KMS-11 (cell line): ENCODE data around the gene KRT33A.

Experiments used
- H2AFZ ChIP-seq: fragments of 200-600 bp; sonication (generic); 2 replicates; pipeline ENCODE4 v1.6.1; 2016; ENCODE audit warnings: antibody characterized with exemption, mixed run types, low read depth
- H3K27ac ChIP-seq: fragments of 200-600 bp; sonication (generic); 2 replicates; pipeline ENCODE4 v1.6.1; 2016; ENCODE audit warnings: mild to moderate bottlenecking, mixed run types
- H3K27me3 ChIP-seq: fragments of 200-600 bp; sonication (generic); 2 replicates; pipeline ENCODE4 v1.6.1; 2017; ENCODE audit warnings: mild to moderate bottlenecking, low read depth, mixed run types, moderate library complexity; ENCODE audit not compliant: insufficient read depth
- H3K36me3 ChIP-seq: fragments of 200-600 bp; sonication (generic); 2 replicates; pipeline ENCODE4 v1.6.1; 2017; ENCODE audit warnings: mild to moderate bottlenecking, mixed run types; ENCODE audit not compliant: insufficient read depth
- H3K4me1 ChIP-seq: fragments of 200-600 bp; sonication (generic); 2 replicates; pipeline ENCODE4 v1.6.1; 2016; ENCODE audit warnings: mild to moderate bottlenecking, low read depth, mixed run types; ENCODE audit not compliant: poor library complexity, severe bottlenecking
- H3K4me2 ChIP-seq: fragments of 200-600 bp; sonication (generic); 2 replicates; pipeline ENCODE4 v1.7.0; 2016; ENCODE audit warnings: mild to moderate bottlenecking, mixed run types
- H3K4me3 ChIP-seq: fragments of 200-600 bp; sonication (generic); IDR thresholded peaks from 2 replicates; pipeline ENCODE4 v1.6.1; 2017; ENCODE audit warnings: low read depth, low read length, mixed read lengths; ENCODE audit not compliant: insufficient read depth
- H3K79me2 ChIP-seq: fragments of 200-600 bp; sonication (generic); 2 replicates; pipeline ENCODE4 v1.6.1; 2016; ENCODE audit warnings: low read depth, mixed run types; ENCODE audit not compliant: insufficient read depth
- H3K9ac ChIP-seq: fragments of 200-600 bp; sonication (generic); 2 replicates; pipeline ENCODE4 v1.6.1; 2016; ENCODE audit warnings: mild to moderate bottlenecking, mixed run types
- H4K20me1 ChIP-seq: fragments of 200-600 bp; sonication (generic); 2 replicates; pipeline ENCODE4 v1.6.1; 2016; ENCODE audit warnings: mild to moderate bottlenecking, mixed run types; ENCODE audit not compliant: insufficient read depth
- TF ChIP-seq, protein P1 (sequence below): fragments of 200-600 bp; sonication (generic); conservative IDR thresholded peaks from 2 replicates; pipeline ENCODE4 v1.6.1; 2017; ENCODE audit warnings: low read depth, mild to moderate bottlenecking, antibody characterized with exemption, low read length, moderate library complexity, mixed read lengths

The KRT33A gene

DNA sequence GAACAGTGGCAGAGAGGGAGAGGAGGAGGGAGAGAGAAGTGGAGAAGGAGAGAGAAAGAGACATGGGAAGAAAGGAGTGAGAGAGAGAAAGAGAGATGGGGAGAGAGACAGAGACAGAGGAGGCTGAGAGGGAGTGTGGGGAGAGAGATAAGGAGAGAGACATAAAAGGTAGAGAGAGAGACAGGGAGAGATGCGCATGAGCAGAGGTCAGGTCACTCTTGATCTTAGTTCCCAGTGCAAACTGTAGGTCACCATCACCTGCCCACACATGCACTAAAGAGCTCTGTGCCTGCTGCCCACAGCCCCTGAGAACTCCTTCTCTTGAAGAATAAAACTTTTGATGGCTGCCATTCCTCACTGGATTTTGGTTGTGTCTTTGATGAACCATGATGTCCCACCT is 14.9 kb downstream of the KRT33A start:
- Histone ChIP-seq H2AFZ (no peak overlapping the region), H3K4me2 (no peak overlapping the region), H3K27ac (no peak overlapping the region), H3K36me3 (no peaks in the 10 kb centered on the region), H3K4me1 (peaks cover 31% of the 10 kb centered on the region), H3K4me3 (no peak overlapping the region), H3K27me3 (peaks cover 31% of the 10 kb centered on the region; the same call in 1 of the 2 replicates), H3K9ac (no peak overlapping the region), H3K79me2 (no peaks in the 10 kb centered on the region), H4K20me1 (no peaks in the 10 kb centered on the region)
- TF ChIP-seq, protein P1, sequence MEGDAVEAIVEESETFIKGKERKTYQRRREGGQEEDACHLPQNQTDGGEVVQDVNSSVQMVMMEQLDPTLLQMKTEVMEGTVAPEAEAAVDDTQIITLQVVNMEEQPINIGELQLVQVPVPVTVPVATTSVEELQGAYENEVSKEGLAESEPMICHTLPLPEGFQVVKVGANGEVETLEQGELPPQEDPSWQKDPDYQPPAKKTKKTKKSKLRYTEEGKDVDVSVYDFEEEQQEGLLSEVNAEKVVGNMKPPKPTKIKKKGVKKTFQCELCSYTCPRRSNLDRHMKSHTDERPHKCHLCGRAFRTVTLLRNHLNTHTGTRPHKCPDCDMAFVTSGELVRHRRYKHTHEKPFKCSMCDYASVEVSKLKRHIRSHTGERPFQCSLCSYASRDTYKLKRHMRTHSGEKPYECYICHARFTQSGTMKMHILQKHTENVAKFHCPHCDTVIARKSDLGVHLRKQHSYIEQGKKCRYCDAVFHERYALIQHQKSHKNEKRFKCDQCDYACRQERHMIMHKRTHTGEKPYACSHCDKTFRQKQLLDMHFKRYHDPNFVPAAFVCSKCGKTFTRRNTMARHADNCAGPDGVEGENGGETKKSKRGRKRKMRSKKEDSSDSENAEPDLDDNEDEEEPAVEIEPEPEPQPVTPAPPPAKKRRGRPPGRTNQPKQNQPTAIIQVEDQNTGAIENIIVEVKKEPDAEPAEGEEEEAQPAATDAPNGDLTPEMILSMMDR = no peak

DNA sequence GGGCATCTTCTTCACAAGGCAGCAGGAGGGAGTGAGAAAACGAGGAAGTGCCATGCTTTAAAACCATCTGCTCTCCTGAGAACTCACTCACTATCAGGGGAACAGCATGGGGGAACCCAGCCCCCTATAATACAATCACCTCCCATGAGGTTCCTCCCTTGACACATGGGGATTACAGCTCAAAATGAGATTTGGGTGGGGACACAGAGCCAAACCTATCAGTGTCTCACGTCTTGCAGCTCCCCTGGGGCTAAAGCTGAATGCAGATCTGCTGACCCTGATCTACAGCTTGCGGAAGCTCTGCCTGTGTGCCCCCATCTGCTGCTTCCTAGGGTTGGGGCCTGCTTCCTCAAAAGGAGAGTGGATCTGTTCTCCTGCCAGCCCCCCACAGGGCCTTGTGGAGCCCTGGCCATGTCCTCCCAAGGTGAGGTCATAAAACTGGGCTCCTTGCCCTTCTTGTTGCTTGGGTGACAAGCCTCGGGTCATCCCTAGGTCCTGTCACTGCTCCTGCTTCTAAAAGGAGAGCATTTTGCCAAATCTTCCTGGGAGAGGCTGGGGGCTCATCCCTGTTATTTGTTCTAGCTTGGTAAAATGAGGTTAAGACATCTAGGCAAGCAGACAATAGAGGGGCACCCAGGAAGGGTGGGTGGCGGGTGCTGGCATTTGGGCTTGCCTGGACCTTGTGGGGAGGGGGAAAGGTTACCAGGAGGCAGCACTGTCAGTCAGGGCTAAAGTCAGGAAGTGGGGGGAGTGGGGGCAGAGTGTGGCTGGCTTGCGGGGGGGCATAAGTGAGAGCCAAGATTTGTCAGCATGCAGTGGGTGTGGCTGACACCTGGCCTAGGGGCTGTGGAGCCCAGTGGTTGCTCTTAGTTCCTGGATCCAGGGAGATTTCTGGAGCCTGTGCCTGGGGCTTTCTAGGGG is 16.0 kb downstream of the KRT33A start:
- no peaks in the 10 kb centered on the region for H3K36me3 ChIP-seq
- no peak overlapping the region for H3K9ac ChIP-seq
- no peak overlapping the region for H2AFZ ChIP-seq
- no peak overlapping the region for H3K27ac ChIP-seq
- H3K4me2 ChIP-seq = no peak overlapping the region
- no peaks in the 10 kb centered on the region for H3K79me2 ChIP-seq
- no peak overlapping the region for H3K4me3 ChIP-seq
- TF ChIP-seq, protein P1 = no peak
- H3K4me1 ChIP-seq = peaks cover 20% of the 10 kb centered on the region
- H4K20me1 ChIP-seq = no peaks in the 10 kb centered on the region
- H3K27me3 ChIP-seq = peaks cover 22% of the 10 kb centered on the region; the same call in 1 of the 2 replicates

DNA sequence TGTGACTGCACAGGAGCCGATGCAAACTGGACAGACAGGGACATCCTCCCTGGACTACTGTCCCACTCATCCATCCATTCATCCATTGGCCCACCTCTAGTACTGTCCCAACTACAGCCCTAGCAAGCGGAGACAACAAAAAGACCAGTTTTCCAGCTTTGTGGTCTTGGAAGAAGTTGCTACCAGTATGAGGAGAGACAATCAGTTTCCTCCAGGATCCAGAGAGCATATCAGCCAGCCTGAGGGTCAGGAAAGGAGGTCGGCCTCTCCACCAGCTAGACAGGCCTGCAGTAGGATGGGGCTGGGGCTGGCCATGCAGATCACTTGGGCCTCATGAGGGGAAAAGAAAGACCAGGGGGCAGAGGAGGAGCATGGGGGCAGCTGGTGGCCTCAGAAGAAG is 16.8 kb downstream of the KRT33A start:
- H4K20me1 ChIP-seq = no peaks in the 10 kb centered on the region
- TF ChIP-seq, protein P1 = no peak
- H3K9ac ChIP-seq = no peak overlapping the region
- no peak overlapping the region for H2AFZ ChIP-seq
- no peaks in the 10 kb centered on the region for H3K79me2 ChIP-seq
- no peak overlapping the region for H3K4me3 ChIP-seq
- H3K36me3 ChIP-seq = no peaks in the 10 kb centered on the region
- no peak overlapping the region for H3K27ac ChIP-seq
- peaks cover 12% of the 10 kb centered on the region for H3K4me1 ChIP-seq
- H3K27me3 ChIP-seq = peaks cover 18% of the 10 kb centered on the region; the same call in 1 of the 2 replicates
- H3K4me2 ChIP-seq = no peak overlapping the region

DNA sequence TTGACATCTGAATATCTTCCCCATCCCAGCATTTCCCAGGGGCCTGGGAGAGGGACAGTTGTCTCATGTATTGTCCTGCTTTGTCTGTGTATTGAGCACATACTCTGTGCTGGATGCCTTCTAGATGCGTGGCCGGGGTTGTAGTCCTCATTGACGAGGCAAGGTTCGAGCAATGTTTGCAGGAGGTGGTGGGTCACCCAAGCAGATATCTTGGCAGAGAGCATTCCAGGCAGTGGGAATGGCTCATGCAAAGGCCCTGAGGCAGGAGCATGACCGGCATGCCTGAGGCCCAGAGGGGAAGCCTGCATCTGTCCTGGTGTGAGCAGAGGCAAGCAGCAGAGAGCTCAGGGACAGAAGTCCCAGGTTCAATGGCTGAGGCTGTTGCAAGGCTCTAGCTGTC is 17.5 kb downstream of the KRT33A start:
- no peaks in the 10 kb centered on the region for H3K36me3 ChIP-seq
- no peak overlapping the region for H3K9ac ChIP-seq
- peaks cover 4% of the 10 kb centered on the region for H3K4me1 ChIP-seq
- no peak overlapping the region for H3K27ac ChIP-seq
- H4K20me1 ChIP-seq = no peaks in the 10 kb centered on the region
- H3K27me3 ChIP-seq = peaks cover 18% of the 10 kb centered on the region; the same call in 1 of the 2 replicates
- no peak overlapping the region for H3K4me3 ChIP-seq
- no peak overlapping the region for H2AFZ ChIP-seq
- H3K79me2 ChIP-seq = no peaks in the 10 kb centered on the region
- no peak overlapping the region for H3K4me2 ChIP-seq
- TF ChIP-seq, protein P1 = no peak
